GM19025 (cell line): Measurements from ENCODE around the gene THRB.
"Not testable (repeated sequence)": the region's sequence is repeated elsewhere in the genome, so short reads cannot be mapped to it uniquely, and the experiment has no call there.

Experiments used
- ATAC-seq: cut with Tn5 transposase; IDR thresholded peaks from one replicate; pipeline ENCODE4 v1.9.1; 2021; ENCODE audit warnings: mild to moderate bottlenecking, low read depth, moderate library complexity; ENCODE audit not compliant: unreplicated experiment

THRB gene

DNA sequence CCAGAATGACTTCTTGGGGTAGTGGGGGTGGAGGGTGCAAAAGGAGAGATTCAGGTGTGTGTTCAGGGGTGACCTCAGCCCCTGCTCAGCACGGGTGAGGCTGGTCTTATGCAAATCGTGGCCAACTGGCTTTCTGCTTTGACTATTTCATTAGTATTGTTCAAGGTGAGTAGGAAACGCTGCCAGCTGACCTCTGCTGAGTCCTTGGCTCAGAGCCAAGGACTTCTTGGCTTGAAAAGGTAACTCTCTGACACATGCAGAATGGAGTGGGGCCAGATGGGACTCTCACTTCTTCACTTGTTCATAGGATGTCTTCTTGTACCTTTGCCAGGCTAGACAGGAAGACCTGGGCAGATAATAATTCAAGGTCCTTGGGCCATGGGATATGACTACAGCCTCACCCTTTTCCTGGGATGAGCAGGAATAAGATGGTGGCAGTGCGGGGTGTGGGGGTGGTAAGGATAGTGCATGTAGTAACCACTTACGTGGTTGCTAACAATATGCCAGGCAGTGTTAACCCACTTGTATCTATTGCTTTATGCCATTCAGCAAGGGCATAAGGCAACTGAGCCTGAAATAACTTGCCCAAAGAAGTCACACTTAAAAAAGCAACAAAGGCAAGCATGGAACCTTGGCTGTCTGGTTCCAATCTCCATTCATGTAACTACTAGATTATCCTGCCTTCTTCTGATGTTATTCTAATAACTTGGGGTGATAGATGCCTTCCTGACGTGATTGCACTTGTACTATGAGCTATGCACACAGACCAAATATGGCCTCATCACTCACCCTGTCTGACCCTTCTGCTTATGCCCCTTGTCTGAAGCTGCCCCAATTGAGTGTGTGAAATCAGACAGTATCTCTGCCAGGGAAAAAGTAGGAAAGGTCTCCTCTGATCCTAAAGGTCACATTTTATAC, 356.4 kb downstream of the THRB start:
- no peak for ATAC-seq

DNA sequence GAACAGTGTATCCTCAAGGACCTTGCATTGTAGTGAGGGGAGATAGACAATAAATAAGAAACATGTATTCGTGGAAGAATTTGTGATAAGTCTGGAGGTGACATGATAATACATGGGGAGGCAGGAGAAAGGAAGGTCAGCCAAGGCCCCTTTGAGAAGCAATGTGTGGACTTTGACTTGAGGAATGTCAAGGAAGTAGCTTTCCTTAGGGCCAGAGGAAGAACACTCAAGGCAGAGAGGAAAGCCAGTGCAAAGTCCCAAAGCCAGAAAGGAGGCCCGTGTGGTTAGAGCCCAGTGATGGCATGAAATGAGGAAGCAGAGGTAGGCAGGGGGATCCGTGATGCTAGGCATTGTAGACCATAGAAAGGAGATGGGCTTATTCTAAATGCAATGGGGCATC, 357.3 kb downstream of the THRB start:
- ATAC-seq: no peak

- no peak for ATAC-seq
Observed at GRCh38 chr3:24136624-24137310, 357.9 kb downstream of the THRB start.

GRCh38 chr3:24135280-24135679, 359.4 kb downstream of the THRB start:
- ATAC-seq: no peak

DNA sequence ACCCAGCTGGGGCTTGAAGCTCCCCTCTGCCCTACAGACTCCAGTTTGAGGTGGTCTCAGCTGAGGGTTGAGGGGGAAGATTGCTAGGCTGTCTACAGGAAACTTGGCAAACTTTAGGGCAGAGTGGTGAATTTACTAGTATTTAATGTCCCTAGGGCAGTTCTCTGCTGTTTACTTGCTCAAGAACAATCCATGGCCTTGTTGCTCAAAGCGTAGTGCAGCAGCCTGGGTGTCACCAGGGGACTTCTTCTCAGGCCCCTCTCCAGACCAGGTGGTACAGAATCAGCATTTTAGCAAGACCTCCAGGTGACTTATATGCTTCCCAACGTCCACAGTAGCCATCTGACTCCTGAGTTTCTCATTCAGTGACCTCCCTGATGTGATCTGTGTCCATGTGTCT, 360.7 kb downstream of the THRB start:
- no peak for ATAC-seq

GRCh38 chr3:24133436-24133835, 361.2 kb downstream of the THRB start:
- no peak for ATAC-seq

- ATAC-seq: no peak
Observed at GRCh38 chr3:24129549-24129948, 365.1 kb downstream of the THRB start.

- ATAC-seq: no peak
Observed at GRCh38 chr3:24128199-24129005, 366.2 kb downstream of the THRB start.

DNA sequence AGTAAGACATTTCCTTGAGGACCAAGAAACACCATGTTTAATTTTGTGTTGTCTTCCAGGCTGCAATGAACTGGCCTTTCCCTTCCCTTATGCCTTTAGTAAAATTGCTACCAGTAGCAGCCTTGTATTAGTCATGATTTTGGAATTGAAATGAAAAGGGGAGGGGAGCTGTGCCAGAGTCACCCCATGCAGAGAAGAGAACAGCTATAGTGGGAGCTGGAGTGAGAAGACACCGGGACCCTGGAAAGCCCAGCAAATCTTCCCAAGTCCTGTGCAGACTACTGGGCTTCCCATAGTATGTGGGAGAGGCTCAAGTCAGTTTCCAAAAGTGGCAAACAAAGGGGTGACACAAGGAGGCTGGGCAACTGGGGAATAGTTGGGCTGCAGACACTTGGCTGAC, 371.1 kb downstream of the THRB start:
- ATAC-seq: no peak

GRCh38 chr3:24120434-24120833, 374.2 kb downstream of the THRB start:
- no peak for ATAC-seq

DNA sequence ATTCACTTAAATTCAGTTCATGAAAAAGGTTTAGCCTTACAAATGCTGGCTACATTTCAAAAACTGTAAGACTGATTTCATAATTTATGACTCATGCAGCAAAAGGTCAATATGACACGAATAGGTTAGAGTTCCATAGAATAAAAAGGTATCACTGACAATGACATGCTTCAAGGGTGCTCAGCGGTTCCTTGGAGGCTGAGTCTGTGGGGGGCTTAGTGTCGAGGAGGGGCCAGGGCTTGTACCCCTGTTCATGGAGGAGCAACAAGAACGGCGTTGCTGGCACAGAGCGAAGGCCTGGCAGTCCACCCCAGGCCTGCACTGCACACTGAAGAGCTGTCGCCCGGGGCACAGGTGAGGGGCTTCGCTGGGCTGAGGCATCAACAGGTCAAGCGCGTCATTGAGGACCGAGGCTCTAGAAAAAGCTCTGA, 375.3 kb downstream of the THRB start:
- ATAC-seq: no peak

DNA sequence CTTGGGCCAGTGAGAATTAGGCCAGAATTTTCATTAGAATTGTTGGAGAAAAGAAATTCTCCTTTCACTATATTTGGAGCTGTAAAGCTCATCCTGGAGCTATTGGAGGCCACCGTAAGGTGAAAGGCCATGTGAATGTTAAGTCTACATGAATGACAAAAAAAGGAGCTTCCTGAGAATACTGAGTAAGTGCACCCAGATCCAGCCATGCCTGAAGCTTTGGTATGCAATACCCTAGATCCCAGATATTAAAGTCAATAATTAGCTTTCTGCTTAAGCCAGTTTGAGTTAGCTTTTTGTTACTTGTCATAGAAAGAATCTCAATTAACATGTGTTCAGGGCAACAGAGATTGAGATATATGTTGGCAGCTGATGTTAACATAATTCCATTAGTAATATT, 377.1 kb downstream of the THRB start:
- ATAC-seq: no peak

DNA sequence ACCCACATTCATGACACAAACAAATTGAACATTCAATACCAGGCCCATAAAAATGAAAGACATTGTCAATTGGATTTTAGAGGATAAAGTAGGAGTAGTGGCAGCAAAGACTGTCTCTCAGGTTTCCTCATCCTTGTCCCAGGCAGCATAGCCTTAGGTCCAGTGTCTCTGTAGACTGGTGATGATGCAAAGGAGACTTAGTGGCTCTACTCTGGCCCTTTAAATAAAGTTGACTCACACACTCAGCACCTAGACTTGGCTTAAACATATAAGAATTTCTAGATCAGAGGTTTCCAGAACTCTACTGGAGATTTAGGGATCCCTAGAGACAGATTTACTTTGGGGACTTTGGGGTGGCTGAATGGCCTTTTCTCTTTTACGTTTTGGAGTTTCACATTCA, 382.9 kb downstream of the THRB start:
- ATAC-seq: no peak

- ATAC-seq: no peak
Observed at GRCh38 chr3:24110051-24110450, 384.6 kb downstream of the THRB start.

- no peak for ATAC-seq
Observed at GRCh38 chr3:24101676-24102168, 392.9 kb downstream of the THRB start.

GRCh38 chr3:24100696-24101402, 393.8 kb downstream of the THRB start:
- ATAC-seq: no peak

DNA sequence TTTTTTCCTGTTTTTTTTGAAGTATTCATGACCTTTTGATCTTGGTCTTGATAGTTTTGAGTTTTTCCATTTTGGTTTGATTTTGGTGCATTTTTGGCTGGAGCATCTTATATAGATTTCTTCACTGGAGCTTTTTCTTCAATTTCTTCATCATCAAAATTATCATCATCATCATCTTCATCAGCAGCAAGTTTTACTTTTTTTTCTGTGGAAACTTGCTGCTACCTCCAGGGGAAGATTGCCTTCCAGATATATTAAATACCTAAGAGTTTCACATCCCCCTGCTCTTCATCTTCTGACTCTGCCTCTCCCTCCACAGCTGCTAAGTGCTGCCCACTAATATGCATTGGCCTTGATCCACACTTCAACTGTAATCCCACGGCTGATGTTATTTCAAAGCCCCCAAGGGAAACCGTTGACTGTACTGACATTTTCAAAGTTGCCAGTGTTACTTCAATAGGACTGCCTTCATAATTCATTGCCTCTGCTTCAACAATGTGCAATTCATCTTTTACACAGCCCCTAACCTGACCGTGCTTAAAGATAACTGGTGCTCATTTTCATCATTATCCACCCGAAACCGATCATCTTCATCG, 397.9 kb downstream of the THRB start:
- no peak for ATAC-seq

- no peak for ATAC-seq
Observed at GRCh38 chr3:24096271-24096670, 398.4 kb downstream of the THRB start.

DNA sequence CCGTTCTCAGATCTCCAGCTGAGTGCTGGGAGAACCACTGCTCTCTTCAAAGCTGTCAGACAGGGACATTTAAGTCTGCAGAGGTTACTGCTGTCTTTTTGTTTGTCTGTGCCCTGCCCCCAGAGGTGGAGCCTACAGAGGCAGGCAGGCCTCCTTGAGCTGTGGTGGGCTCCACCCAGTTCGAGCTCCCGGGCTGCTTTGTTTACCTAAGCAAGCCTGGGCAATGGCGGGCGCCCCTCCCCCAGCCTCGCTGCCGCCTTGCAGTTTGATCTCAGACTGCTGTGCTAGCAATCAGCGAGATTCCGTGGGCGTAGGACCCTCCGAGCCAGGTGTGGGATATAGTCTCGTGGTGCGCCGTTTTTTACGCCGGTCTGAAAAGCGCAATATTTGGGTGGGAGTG, 399.8 kb downstream of the THRB start:
- ATAC-seq: not testable (repeated sequence)

- no peak for ATAC-seq
Observed at GRCh38 chr3:24088782-24089181, 405.9 kb downstream of the THRB start.
